GM23338 (cell line): ENCODE data around the gene FAM53B. TPM values are rescaled to one million over a fixed set of nuclear protein-coding genes. Genes with fewer than 3 reads are reported as not detected.

ENCODE experiments used
- ATAC-seq: fragments of 200-7000 bp; cut with Tn5 transposase; 3 replicates; pipeline ENCODE4 v1.9.1; 2020
- DNase-seq: peaks from one replicate; pipeline ENCODE4 v3.0.0-alpha.2; 2015; ENCODE audit warnings: low spot score
- H2AFZ ChIP-seq: fragments of 200-600 bp; sonication (generic); 2 replicates; pipeline ENCODE4 v1.8.0; 2016; ENCODE audit warnings: antibody characterized with exemption, mild to moderate bottlenecking, moderate library complexity
- H3F3A ChIP-seq: fragments of 200-600 bp; sonication (generic); replicated peaks from 2 replicates; pipeline ENCODE4 v1.8.0; 2017; ENCODE audit warnings: antibody characterized with exemption, mixed run types, low read depth
- H3K27ac ChIP-seq: fragments of 200-600 bp; sonication (generic); 2 replicates; pipeline ENCODE4 v1.6.1; 2016; ENCODE audit warnings: low read depth
- H3K27me3 ChIP-seq: fragments of 200-600 bp; sonication (generic); 2 replicates; pipeline ENCODE4 v1.8.0; 2016; ENCODE audit warnings: mild to moderate bottlenecking, mixed run types, moderate library complexity; ENCODE audit not compliant: insufficient read depth
- H3K36me3 ChIP-seq: fragments of 200-600 bp; sonication (generic); 2 replicates; pipeline ENCODE4 v1.8.0; 2016; ENCODE audit warnings: mild to moderate bottlenecking; ENCODE audit not compliant: insufficient read depth
- H3K4me1 ChIP-seq: fragments of 200-600 bp; sonication (generic); 2 replicates; pipeline ENCODE4 v1.8.0; 2016; ENCODE audit warnings: mild to moderate bottlenecking, moderate library complexity; ENCODE audit not compliant: insufficient read depth
- H3K4me2 ChIP-seq: fragments of 200-600 bp; sonication (generic); 2 replicates; pipeline ENCODE4 v1.7.1; 2017; ENCODE audit warnings: mixed run types
- H3K4me3 ChIP-seq: fragments of 200-600 bp; sonication (generic); 2 replicates; pipeline ENCODE4 v1.6.1; 2016; ENCODE audit warnings: mixed run types
- H3K79me2 ChIP-seq: fragments of 200-600 bp; sonication (generic); replicated peaks from 2 replicates; pipeline ENCODE4 v1.8.0; 2017; ENCODE audit warnings: mild to moderate bottlenecking; ENCODE audit not compliant: insufficient read depth
- H3K9me2 ChIP-seq: fragments of 200-600 bp; sonication (generic); 2 replicates; pipeline ENCODE4 v1.8.0; 2017; ENCODE audit not compliant: insufficient read depth
- H4K20me1 ChIP-seq: fragments of 200-600 bp; sonication (generic); replicated peaks from 2 replicates; pipeline ENCODE4 v1.8.0; 2017; ENCODE audit warnings: mild to moderate bottlenecking; ENCODE audit not compliant: insufficient read depth
- H3K27ac Mint-ChIP-seq: 2 replicates; pipeline ENCODE4 v1.8.0; 2020; ENCODE audit warnings: inconsistent platforms, mild to moderate bottlenecking, moderate library complexity, mixed read lengths
- H3K27me3 Mint-ChIP-seq: 3 replicates; pipeline ENCODE4 v1.8.0; 2022; ENCODE audit warnings: low read depth, mild to moderate bottlenecking, moderate library complexity, mixed read lengths, inconsistent platforms; ENCODE audit not compliant: insufficient read depth, poor library complexity
- H3K36me3 Mint-ChIP-seq: 3 replicates; pipeline ENCODE4 v1.8.0; 2021; ENCODE audit warnings: low read depth, mild to moderate bottlenecking, inconsistent platforms, moderate library complexity, mixed read lengths
- H3K4me1 Mint-ChIP-seq: 3 replicates; pipeline ENCODE4 v1.8.0; 2020; ENCODE audit warnings: mild to moderate bottlenecking, inconsistent platforms, mixed read lengths
- H3K4me3 Mint-ChIP-seq: 3 replicates; pipeline ENCODE4 v1.8.0; 2021; ENCODE audit warnings: moderate library complexity, mild to moderate bottlenecking, inconsistent platforms, mixed read lengths
- H3K9me3 Mint-ChIP-seq: 3 replicates; pipeline ENCODE4 v1.8.0; 2020; ENCODE audit warnings: moderate library complexity, mild to moderate bottlenecking, inconsistent platforms, mixed read lengths
- CREB1 ChIP-seq: fragments of 250-450 bp; sonication (Bioruptor Pico); IDR thresholded peaks from 2 replicates; pipeline ENCODE4 v1.5.0; 2020; ENCODE audit warnings: low read depth, mild to moderate bottlenecking, moderate library complexity
- EZH2 ChIP-seq: fragments of 200-600 bp; sonication (generic); IDR thresholded peaks from one replicate; pipeline ENCODE4 v1.8.0; 2017; ENCODE audit warnings: antibody characterized with exemption, mild to moderate bottlenecking, low read depth; ENCODE audit not compliant: unreplicated experiment
- EZH2phosphoT487 ChIP-seq: fragments of 200-600 bp; sonication (generic); IDR thresholded peaks from one replicate; pipeline ENCODE4 v1.8.1; 2018; ENCODE audit warnings: antibody characterized with exemption; ENCODE audit not compliant: unreplicated experiment
- JUNB ChIP-seq: IDR thresholded peaks from one replicate; pipeline ENCODE4 v1.6.1; 2016; ENCODE audit warnings: antibody characterized with exemption; ENCODE audit not compliant: unreplicated experiment
- NANOG ChIP-seq: IDR thresholded peaks from 2 replicates; pipeline ENCODE4 v1.6.1; 2016; ENCODE audit warnings: antibody characterized with exemption, borderline replicate concordance
- POLR2AphosphoS5 ChIP-seq: IDR thresholded peaks from 2 replicates; pipeline ENCODE4 v1.6.1; 2016; ENCODE audit warnings: antibody characterized with exemption, low read depth
- STAT1 ChIP-seq: IDR thresholded peaks from one replicate; pipeline ENCODE4 v1.6.1; 2016; ENCODE audit warnings: antibody characterized with exemption; ENCODE audit not compliant: unreplicated experiment
- ZNF114 ChIP-seq: fragments of 250-450 bp; sonication (Bioruptor Pico); IDR thresholded peaks from 2 replicates; pipeline ENCODE4 v1.5.0; 2020; ENCODE audit warnings: mild to moderate bottlenecking, moderate library complexity
- ZNF331 ChIP-seq: fragments of 250-450 bp; sonication (Bioruptor Pico); IDR thresholded peaks from 2 replicates; pipeline ENCODE4 v1.5.0; 2020; ENCODE audit warnings: low read depth, mild to moderate bottlenecking, moderate library complexity
- polyA plus RNA-seq: library from polyadenylated mRNA; unstranded; fragments of >200 nt; fragmentation: Nextera tagmentation; extraction: Ambion mirVana; gene quantifications from 2 replicates; pipeline ENCODE4 v1.2.1, GENCODE V29; 2016
- total RNA-seq: library from RNA; depleted of rRNA; stranded (reverse); fragments of >200 nt; shearing (Covaris generic); gene quantifications from 2 replicates; pipeline ENCODE4 v1.2.3, GENCODE V29; 2014
- TF ChIP-seq, protein P1 (sequence below), 2 experiments: fragments of 200-600 bp in 1 of 2; sonication (generic) in 1 of 2; conservative IDR thresholded peaks; 2 replicates each; pipeline versions ENCODE4 v1.5.1 to v1.6.1; 2016 to 2017; ENCODE audit warnings: antibody characterized with exemption in 2 of 2, low read depth in 2 of 2, mild to moderate bottlenecking in 2 of 2, moderate library complexity in 1 of 2
- TF ChIP-seq, protein P2 (sequence below): IDR thresholded peaks from one replicate; pipeline ENCODE4 v1.6.1; 2018; ENCODE audit warnings: antibody characterized with exemption; ENCODE audit not compliant: unreplicated experiment
- TF ChIP-seq, protein P3 (sequence below): IDR thresholded peaks from 2 replicates; pipeline ENCODE4 v1.6.1; 2016; ENCODE audit warnings: antibody characterized with exemption

Gene FAM53B
- total and polyA plus RNA-seq, 2 experiments from 2014 or later, result 3.0 to 20.3 TPM

DNA sequence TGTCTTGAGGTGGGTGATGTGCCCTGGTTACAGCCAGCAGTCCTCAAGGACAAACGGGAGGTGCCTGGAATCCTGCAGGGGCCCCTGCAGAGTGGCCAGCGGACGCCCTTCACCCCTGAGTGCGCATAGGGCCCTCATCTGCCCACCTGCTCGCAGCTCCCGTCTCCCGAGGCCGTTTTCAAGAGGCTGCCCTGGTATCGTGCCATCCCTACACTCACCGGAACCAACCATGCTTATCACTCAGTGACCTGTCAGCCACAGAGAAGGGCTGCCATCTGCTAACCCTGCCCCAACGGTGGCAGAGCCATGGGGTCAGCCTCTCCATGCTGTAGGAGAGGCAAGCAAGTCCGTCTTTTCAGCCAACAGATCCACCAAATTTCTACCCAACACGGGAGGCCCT lies 122.0 kb downstream of the FAM53B start:
- no peak overlapping the region for H3K4me3 ChIP-seq
- Mint-ChIP-seq H3K9me3 (no peaks in the 10 kb centered on the region), H3K27ac (no peak overlapping the region), H3K4me3 (no peak overlapping the region), H3K27me3 (peaks cover 10% of the 10 kb centered on the region), H3K36me3 (no peaks in the 10 kb centered on the region; the same call in 2 of the 3 replicates), H3K4me1 (peaks cover 15% of the 10 kb centered on the region)
- TF ChIP-seq, protein P1, sequence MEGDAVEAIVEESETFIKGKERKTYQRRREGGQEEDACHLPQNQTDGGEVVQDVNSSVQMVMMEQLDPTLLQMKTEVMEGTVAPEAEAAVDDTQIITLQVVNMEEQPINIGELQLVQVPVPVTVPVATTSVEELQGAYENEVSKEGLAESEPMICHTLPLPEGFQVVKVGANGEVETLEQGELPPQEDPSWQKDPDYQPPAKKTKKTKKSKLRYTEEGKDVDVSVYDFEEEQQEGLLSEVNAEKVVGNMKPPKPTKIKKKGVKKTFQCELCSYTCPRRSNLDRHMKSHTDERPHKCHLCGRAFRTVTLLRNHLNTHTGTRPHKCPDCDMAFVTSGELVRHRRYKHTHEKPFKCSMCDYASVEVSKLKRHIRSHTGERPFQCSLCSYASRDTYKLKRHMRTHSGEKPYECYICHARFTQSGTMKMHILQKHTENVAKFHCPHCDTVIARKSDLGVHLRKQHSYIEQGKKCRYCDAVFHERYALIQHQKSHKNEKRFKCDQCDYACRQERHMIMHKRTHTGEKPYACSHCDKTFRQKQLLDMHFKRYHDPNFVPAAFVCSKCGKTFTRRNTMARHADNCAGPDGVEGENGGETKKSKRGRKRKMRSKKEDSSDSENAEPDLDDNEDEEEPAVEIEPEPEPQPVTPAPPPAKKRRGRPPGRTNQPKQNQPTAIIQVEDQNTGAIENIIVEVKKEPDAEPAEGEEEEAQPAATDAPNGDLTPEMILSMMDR (conservative IDR thresholded peaks at IDR 0.05; ENCODE audit: low read depth in 2 of 2), result no peak
- TF ChIP-seq STAT1 (no peak), POLR2AphosphoS5 (no peak)
- TF ChIP-seq, protein P2, sequence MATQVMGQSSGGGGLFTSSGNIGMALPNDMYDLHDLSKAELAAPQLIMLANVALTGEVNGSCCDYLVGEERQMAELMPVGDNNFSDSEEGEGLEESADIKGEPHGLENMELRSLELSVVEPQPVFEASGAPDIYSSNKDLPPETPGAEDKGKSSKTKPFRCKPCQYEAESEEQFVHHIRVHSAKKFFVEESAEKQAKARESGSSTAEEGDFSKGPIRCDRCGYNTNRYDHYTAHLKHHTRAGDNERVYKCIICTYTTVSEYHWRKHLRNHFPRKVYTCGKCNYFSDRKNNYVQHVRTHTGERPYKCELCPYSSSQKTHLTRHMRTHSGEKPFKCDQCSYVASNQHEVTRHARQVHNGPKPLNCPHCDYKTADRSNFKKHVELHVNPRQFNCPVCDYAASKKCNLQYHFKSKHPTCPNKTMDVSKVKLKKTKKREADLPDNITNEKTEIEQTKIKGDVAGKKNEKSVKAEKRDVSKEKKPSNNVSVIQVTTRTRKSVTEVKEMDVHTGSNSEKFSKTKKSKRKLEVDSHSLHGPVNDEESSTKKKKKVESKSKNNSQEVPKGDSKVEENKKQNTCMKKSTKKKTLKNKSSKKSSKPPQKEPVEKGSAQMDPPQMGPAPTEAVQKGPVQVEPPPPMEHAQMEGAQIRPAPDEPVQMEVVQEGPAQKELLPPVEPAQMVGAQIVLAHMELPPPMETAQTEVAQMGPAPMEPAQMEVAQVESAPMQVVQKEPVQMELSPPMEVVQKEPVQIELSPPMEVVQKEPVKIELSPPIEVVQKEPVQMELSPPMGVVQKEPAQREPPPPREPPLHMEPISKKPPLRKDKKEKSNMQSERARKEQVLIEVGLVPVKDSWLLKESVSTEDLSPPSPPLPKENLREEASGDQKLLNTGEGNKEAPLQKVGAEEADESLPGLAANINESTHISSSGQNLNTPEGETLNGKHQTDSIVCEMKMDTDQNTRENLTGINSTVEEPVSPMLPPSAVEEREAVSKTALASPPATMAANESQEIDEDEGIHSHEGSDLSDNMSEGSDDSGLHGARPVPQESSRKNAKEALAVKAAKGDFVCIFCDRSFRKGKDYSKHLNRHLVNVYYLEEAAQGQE, result no peak
- TF ChIP-seq, protein P3, sequence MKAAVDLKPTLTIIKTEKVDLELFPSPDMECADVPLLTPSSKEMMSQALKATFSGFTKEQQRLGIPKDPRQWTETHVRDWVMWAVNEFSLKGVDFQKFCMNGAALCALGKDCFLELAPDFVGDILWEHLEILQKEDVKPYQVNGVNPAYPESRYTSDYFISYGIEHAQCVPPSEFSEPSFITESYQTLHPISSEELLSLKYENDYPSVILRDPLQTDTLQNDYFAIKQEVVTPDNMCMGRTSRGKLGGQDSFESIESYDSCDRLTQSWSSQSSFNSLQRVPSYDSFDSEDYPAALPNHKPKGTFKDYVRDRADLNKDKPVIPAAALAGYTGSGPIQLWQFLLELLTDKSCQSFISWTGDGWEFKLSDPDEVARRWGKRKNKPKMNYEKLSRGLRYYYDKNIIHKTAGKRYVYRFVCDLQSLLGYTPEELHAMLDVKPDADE, result no peak
- H4K20me1 ChIP-seq, result no peaks in the 10 kb centered on the region
- ATAC-seq (no peak), DNase-seq (no peak)
- no peaks in the 10 kb centered on the region for H3K79me2 ChIP-seq
- H3F3A ChIP-seq, result no peaks in the 10 kb centered on the region
- peaks cover 7% of the 10 kb centered on the region; the same call in 1 of the 2 replicates for H3K4me1 ChIP-seq
- no peaks in the 10 kb centered on the region for H3K27me3 ChIP-seq
- H3K27ac ChIP-seq, result no peak overlapping the region
- H3K9me2 ChIP-seq, result no peaks in the 10 kb centered on the region
- H3K36me3 ChIP-seq, result no peaks in the 10 kb centered on the region
- H3K4me2 ChIP-seq, result no peak overlapping the region
- H2AFZ ChIP-seq, result no peak overlapping the region

DNA sequence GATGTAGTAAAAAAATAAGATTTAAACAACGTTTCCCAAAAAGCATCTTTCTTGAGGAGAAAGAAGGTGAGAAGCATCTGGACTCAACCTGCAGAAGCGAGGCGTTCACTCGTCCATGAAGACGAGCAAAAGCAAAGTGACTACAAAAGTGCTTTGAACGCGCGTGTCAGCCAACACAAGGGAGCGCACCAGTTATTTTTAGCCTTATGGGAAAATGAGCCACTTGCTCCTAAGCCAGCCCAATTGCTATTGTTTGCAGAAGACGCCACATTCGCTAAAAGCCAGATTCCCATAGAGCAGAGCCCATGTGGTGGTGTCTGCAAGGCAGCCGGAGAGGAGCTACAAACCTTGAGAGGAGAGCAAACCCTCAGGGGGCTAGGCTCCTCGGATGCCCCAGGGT lies 122.5 kb downstream of the FAM53B start:
- Histone ChIP-seq H3K9me2 (no peaks in the 10 kb centered on the region), H3F3A (no peaks in the 10 kb centered on the region), H3K4me2 (no peak overlapping the region), H3K4me1 (peaks cover 2% of the 10 kb centered on the region; the same call in 1 of the 2 replicates), H3K27me3 (no peaks in the 10 kb centered on the region), H3K79me2 (no peaks in the 10 kb centered on the region), H3K27ac (no peak overlapping the region), H3K4me3 (no peak overlapping the region), H2AFZ (no peak overlapping the region), H3K36me3 (no peaks in the 10 kb centered on the region), H4K20me1 (no peaks in the 10 kb centered on the region)
- DNase-seq (no peak), ATAC-seq (no peak)
- Mint-ChIP-seq H3K27ac (no peak overlapping the region), H3K36me3 (no peaks in the 10 kb centered on the region; the same call in 2 of the 3 replicates), H3K9me3 (no peaks in the 10 kb centered on the region), H3K27me3 (peaks cover 10% of the 10 kb centered on the region), H3K4me3 (no peak overlapping the region), H3K4me1 (peaks cover 11% of the 10 kb centered on the region)
- TF ChIP-seq EZH2 (no peak), STAT1 (no peak), POLR2AphosphoS5 (no peak), EZH2phosphoT487 (no peak), JUNB (no peak), NANOG (no peak), ZNF331 (CRISPR knock-in tag) (no peak), CREB1 (CRISPR knock-in tag) (no peak), ZNF114 (no peak)
- TF ChIP-seq, protein P3, result no peak
- TF ChIP-seq, protein P1 (conservative IDR thresholded peaks at IDR 0.05; ENCODE audit: low read depth in 2 of 2), result no peak
